NT2/D1 (cell line): ENCODE data around the gene KCNQ1.

Source experiments
- SUZ12 ChIP-seq: IDR thresholded peaks from 2 replicates; pipeline ENCODE4 v1.6.1; 2011; ENCODE audit not compliant: insufficient read length, insufficient read depth; ENCODE audit errors: extremely low read depth
- ZNF274 ChIP-seq: IDR thresholded peaks from 2 replicates; pipeline ENCODE4 v1.6.1; 2011; ENCODE audit warnings: mild to moderate bottlenecking, low read depth, low read length

GRCh38 chr11:2459016-2459725, 14.4 kb downstream of the KCNQ1 start:
- TF ChIP-seq ZNF274 (no peak), SUZ12 (no peak)
